GM12878 (cell line): ENCODE measurements around the gene IL3RA. TPM values are rescaled to one million over a fixed set of nuclear protein-coding genes. Genes with fewer than 3 reads are reported as not detected.

Experiments used
- ATAC-seq: fragments of 200-7000 bp; cut with Tn5 transposase; 3 replicates; pipeline ENCODE4 v1.9.1; 2020; ENCODE audit warnings: mild to moderate bottlenecking, moderate library complexity
- BruUV-seq: library from RNA; stranded (reverse); fragments of 400-500 nt; replicated peaks from 2 replicates; lab custom pipeline; 2021; lab: Mats Ljungman, UMichigan
- CTCF ChIA-PET: fragments of 300-600 bp; sonication (Branson Sonifier 250); formaldehyde crosslinking; extraction: SDS; loops from one replicate; lab custom pipeline; 2021; ENCODE audit warnings: inconsistent platforms; lab: Yijun Ruan, JAX
- POLR2A ChIA-PET: fragments of 350-600 bp; formaldehyde crosslinking; extraction: SDS; loops from one replicate; lab custom pipeline; 2021; ENCODE audit warnings: inconsistent platforms; lab: Charles Lee
- RAD21 ChIA-PET: fragments of 300-600 bp; sonication (Branson Sonifier 250); formaldehyde crosslinking; loops from one replicate; lab custom pipeline; 2023; ENCODE audit warnings: antibody characterized with exemption; ENCODE audit not compliant: unreplicated experiment; lab: Charles Lee
- SMC1A ChIA-PET: fragments of 300-600 bp; sonication (Branson Sonifier 250); formaldehyde crosslinking; loops from one replicate; lab custom pipeline; 2023; ENCODE audit not compliant: unreplicated experiment, uncharacterized antibody; lab: Charles Lee
- DNase-seq: peaks from one replicate; pipeline ENCODE4 v3.0.0-alpha.2; 2011; ENCODE audit warnings: low read depth, low spot score
- FAIRE-seq: peaks from 3 replicates; lab custom pipeline; 2011; peaks lifted over from hg19 to GRCh38; lab: Jason Lieb, UNC
- H2AFZ ChIP-seq: 2 replicates; pipeline ENCODE4 v1.6.0; 2011; ENCODE audit warnings: low read depth, low read length, control low read depth; ENCODE audit not compliant: control insufficient read depth
- H3K27ac ChIP-seq: 2 replicates; pipeline ENCODE4 v1.5.1; 2011; ENCODE audit warnings: control low read depth; ENCODE audit not compliant: control insufficient read depth, insufficient read depth
- H3K27me3 ChIP-seq, 2 experiments: replicated peaks in 1 of 2; 2 replicates each; pipeline versions ENCODE4 v1.6.0 to v1.6.1; 2011; ENCODE audit warnings: low read length in 1 of 2; ENCODE audit not compliant: control insufficient read depth in 2 of 2, insufficient read depth in 2 of 2
- H3K36me3 ChIP-seq, 2 experiments: 2 replicates each; pipeline ENCODE4 v1.5.1; 2011; ENCODE audit warnings: low read length in 1 of 2; ENCODE audit not compliant: control insufficient read depth in 2 of 2, insufficient read depth in 2 of 2
- H3K4me1 ChIP-seq: 2 replicates; pipeline ENCODE4 v1.6.1; 2011; ENCODE audit warnings: mild to moderate bottlenecking, low read length, moderate library complexity, mixed read lengths; ENCODE audit not compliant: control insufficient read depth, insufficient read depth
- H3K4me2 ChIP-seq: 2 replicates; pipeline ENCODE4 v1.6.0; 2011; ENCODE audit warnings: control low read depth; ENCODE audit not compliant: control insufficient read depth, insufficient read depth
- H3K4me3 ChIP-seq: fragments of 200-600 bp; sonication (generic); 2 replicates; pipeline ENCODE4 v1.5.1; 2016
- H3K79me2 ChIP-seq: 2 replicates; pipeline ENCODE4 v1.6.0; 2011; ENCODE audit warnings: low read length; ENCODE audit not compliant: control insufficient read depth, insufficient read depth
- H3K9ac ChIP-seq: 2 replicates; pipeline ENCODE4 v1.8.0; 2011; ENCODE audit warnings: low read length, control low read depth, mixed read lengths; ENCODE audit not compliant: control insufficient read depth, insufficient read depth
- H3K9me3 ChIP-seq: replicated peaks from 3 replicates; pipeline ENCODE4 v1.5.1; 2011; ENCODE audit warnings: mild to moderate bottlenecking, low read length; ENCODE audit not compliant: control insufficient read depth, insufficient read depth
- H4K20me1 ChIP-seq: 2 replicates; pipeline ENCODE4 v1.6.0; 2011; ENCODE audit not compliant: control insufficient read depth, insufficient read depth
- EZH2 ChIP-seq: IDR thresholded peaks from 2 replicates; pipeline ENCODE4 v1.6.1; 2012; ENCODE audit warnings: low read depth, mild to moderate bottlenecking, control low read depth, inconsistent platforms, low read length, borderline replicate concordance; ENCODE audit not compliant: control insufficient read depth
- GABPA ChIP-seq: IDR thresholded peaks from 2 replicates; pipeline ENCODE4 v1.6.1; 2014; ENCODE audit warnings: antibody characterized with exemption, low read depth, mild to moderate bottlenecking, inconsistent platforms
- LARP7 ChIP-seq: fragments of 450-650 bp; IDR thresholded peaks from 2 replicates; pipeline ENCODE4 v1.6.1; 2017; ENCODE audit warnings: mild to moderate bottlenecking
- NBN ChIP-seq: fragments of 450-650 bp; IDR thresholded peaks from 2 replicates; pipeline ENCODE4 v1.6.1; 2016
- NRF1 ChIP-seq: conservative IDR thresholded peaks from 2 replicates; pipeline ENCODE4 v1.6.1; 2011; ENCODE audit warnings: mild to moderate bottlenecking, low read depth, low read length, improper control_type of control experiment
- POLR2A ChIP-seq: IDR thresholded peaks from 2 replicates; pipeline ENCODE4 v1.6.1; 2011; ENCODE audit warnings: low read depth, mild to moderate bottlenecking, low read length
- POLR2AphosphoS5 ChIP-seq: IDR thresholded peaks from 2 replicates; pipeline ENCODE4 v1.6.1; 2011; ENCODE audit warnings: mild to moderate bottlenecking, low read length, inconsistent platforms
- YY1 ChIP-seq: IDR thresholded peaks from 2 replicates; pipeline ENCODE4 v1.6.1; 2011; ENCODE audit warnings: low read depth, mild to moderate bottlenecking, low read length
- ZSCAN29 ChIP-seq: fragments of 450-650 bp; IDR thresholded peaks from 2 replicates; pipeline ENCODE4 v1.6.1; 2017; ENCODE audit warnings: mild to moderate bottlenecking, moderate library complexity
- WGBS: methylation state at CpG from one replicate; pipeline ENCODE4 v1.1.6; 2016; ENCODE audit warnings: low lambda C conversion rate; ENCODE audit not compliant: insufficient replicate concordance, insufficient coverage; ENCODE audit errors: missing lambda C conversion rate; 5-methylcytosine and 5-hydroxymethylcytosine counted together
- in situ Hi-C: fragments of 300-500 bp; cut with MboI; formaldehyde crosslinking; loops from 9 replicates; pipeline ENCODE4 v1.14.3; 2018; ENCODE audit warnings: mixed read lengths
- intact Hi-C: fragments of 100-400 bp; cut with micrococcal nuclease; formaldehyde crosslinking; loops from one replicate; pipeline ENCODE4 v1.14.2; 2022; ENCODE audit not compliant: unreplicated experiment
- polyA plus RNA-seq, 11 experiments: library from polyadenylated mRNA; depleted of rRNA in 4 of 11; unstranded in 6 of 11; stranded (reverse) in 5 of 11; fragments of >200 nt; fragmentation: Nextera tagmentation in 4 of 11; fragmentation: Illumina TruSeq in 1 of 11; extraction: Ambion mirVana in 4 of 11; extraction: Trizol in 1 of 11; gene quantifications; 1 replicate in 1 of 11; 2 replicates in 10 of 11; pipeline versions ENCODE4 v1.2.1 to v1.2.3, GENCODE V29; 2011 to 2016; ENCODE audit warnings: inconsistent platforms in 2 of 11, missing spikeins in 2 of 11, low read depth in 1 of 11
- total RNA-seq, 4 experiments: library from RNA; depleted of rRNA in 3 of 4; stranded (reverse); fragments of >200 nt in 3 of 4; fragmentation: Illumina TruSeq in 1 of 4; extraction: Trizol in 1 of 4; gene quantifications; 2 replicates each; pipeline versions ENCODE4 v1.2.1 to v1.2.3, GENCODE V29; 2013 to 2021
- TF ChIP-seq, protein P1 (sequence below): fragments of 450-650 bp; IDR thresholded peaks from 2 replicates; pipeline ENCODE4 v1.6.1; 2018; ENCODE audit warnings: borderline replicate concordance, mild to moderate bottlenecking; ENCODE audit not compliant: partially characterized antibody
- TF ChIP-seq, protein P2 (sequence below): fragments of 450-650 bp; formaldehyde crosslinking; IDR thresholded peaks from 2 replicates; pipeline ENCODE4 v1.4.0; 2020; ENCODE audit warnings: mild to moderate bottlenecking, moderate library complexity
- TF ChIP-seq, protein P3 (sequence below): fragments of 450-650 bp; formaldehyde crosslinking; IDR thresholded peaks from 2 replicates; pipeline ENCODE4 v1.5.0; 2022; ENCODE audit warnings: mild to moderate bottlenecking, missing genetic modification characterization
- TF ChIP-seq, protein P4 (sequence below): fragments of 450-650 bp; IDR thresholded peaks from 2 replicates; pipeline ENCODE4 v1.6.1; 2017; ENCODE audit warnings: low read depth, mild to moderate bottlenecking, moderate library complexity

The IL3RA gene
- total and polyA plus RNA-seq, 10 of the 15 experiments (the other 5 are each of a cell fraction or from before 2014, with no cell fraction given): 2.1 to 31.1 (median 17.9) TPM

DNA sequence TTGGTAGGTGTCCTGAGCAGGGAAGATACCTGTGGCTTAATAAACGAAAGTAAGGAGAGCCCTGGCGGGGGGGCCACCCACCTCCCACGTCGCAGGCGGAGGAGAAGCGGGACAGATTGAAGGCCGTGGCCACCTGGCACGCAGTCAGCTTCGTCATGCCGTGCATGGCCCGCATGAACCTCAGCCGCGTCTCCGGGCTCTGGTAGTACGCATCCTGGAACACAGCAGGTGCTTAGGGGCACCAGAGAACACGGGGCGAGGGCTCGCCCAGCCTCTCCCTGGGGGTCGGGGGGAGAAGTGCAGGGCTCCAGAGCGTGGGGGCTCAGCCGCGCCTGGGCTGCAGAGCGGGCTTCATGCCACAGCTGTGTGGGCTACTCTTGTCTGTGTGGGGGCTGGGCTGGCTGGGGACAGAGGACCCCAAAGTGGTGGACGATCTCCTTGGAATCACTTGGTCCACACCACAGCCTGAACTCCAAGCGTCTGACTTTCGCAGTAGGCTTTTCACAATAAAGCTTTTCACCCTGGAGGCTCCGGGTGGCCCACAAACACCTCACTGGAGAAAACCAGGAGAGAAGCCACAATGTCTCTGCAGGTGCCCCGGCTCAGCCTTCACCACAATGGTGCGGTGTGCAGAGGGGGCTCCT lies 82.4 kb downstream of the IL3RA start:
- ATAC-seq (no peak), FAIRE-seq (no peak), DNase-seq (no peak)
- H3K27me3 ChIP-seq: no peaks in the 10 kb centered on the region
- H3K4me3 ChIP-seq: no peak overlapping the region
- H3K36me3 ChIP-seq: peaks cover 30 to 32% of the 10 kb centered on the region in 2 experiments
- intact Hi-C loops (no loop called here), in situ Hi-C loops (no loop called here)
- H3K4me1 ChIP-seq: no peaks in the 10 kb centered on the region
- BruUV-seq: no TSS peak
- H4K20me1 ChIP-seq: no peaks in the 10 kb centered on the region
- CTCF ChIA-PET: no interaction called here
- no peaks in the 10 kb centered on the region for H3K79me2 ChIP-seq
- peaks cover 23% of the 10 kb centered on the region for H3K9me3 ChIP-seq
- POLR2A ChIA-PET: no interaction called here
- SMC1A ChIA-PET: no interaction called here
- 96% methylated on average over 25 of the region's 29 CpGs for WGBS
- H3K27ac ChIP-seq: no peak overlapping the region
- H2AFZ ChIP-seq: no peak overlapping the region
- H3K4me2 ChIP-seq: no peak overlapping the region
- no peak overlapping the region for H3K9ac ChIP-seq
- RAD21 ChIA-PET: no interaction called here
- no peak for TF ChIP-seq ZSCAN29
- TF ChIP-seq NBN: no peak
- no peak for TF ChIP-seq LARP7
- TF ChIP-seq, protein P1, sequence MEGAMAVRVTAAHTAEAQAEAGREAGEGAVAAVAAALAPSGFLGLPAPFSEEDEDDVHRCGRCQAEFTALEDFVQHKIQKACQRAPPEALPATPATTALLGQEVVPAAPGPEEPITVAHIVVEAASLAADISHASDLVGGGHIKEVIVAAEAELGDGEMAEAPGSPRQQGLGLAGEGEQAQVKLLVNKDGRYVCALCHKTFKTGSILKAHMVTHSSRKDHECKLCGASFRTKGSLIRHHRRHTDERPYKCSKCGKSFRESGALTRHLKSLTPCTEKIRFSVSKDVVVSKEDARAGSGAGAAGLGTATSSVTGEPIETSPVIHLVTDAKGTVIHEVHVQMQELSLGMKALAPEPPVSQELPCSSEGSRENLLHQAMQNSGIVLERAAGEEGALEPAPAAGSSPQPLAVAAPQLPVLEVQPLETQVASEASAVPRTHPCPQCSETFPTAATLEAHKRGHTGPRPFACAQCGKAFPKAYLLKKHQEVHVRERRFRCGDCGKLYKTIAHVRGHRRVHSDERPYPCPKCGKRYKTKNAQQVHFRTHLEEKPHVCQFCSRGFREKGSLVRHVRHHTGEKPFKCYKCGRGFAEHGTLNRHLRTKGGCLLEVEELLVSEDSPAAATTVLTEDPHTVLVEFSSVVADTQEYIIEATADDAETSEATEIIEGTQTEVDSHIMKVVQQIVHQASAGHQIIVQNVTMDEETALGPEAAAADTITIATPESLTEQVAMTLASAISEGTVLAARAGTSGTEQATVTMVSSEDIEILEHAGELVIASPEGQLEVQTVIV: no peak
- no peak for TF ChIP-seq YY1
- no peak for TF ChIP-seq EZH2
- TF ChIP-seq, protein P2, sequence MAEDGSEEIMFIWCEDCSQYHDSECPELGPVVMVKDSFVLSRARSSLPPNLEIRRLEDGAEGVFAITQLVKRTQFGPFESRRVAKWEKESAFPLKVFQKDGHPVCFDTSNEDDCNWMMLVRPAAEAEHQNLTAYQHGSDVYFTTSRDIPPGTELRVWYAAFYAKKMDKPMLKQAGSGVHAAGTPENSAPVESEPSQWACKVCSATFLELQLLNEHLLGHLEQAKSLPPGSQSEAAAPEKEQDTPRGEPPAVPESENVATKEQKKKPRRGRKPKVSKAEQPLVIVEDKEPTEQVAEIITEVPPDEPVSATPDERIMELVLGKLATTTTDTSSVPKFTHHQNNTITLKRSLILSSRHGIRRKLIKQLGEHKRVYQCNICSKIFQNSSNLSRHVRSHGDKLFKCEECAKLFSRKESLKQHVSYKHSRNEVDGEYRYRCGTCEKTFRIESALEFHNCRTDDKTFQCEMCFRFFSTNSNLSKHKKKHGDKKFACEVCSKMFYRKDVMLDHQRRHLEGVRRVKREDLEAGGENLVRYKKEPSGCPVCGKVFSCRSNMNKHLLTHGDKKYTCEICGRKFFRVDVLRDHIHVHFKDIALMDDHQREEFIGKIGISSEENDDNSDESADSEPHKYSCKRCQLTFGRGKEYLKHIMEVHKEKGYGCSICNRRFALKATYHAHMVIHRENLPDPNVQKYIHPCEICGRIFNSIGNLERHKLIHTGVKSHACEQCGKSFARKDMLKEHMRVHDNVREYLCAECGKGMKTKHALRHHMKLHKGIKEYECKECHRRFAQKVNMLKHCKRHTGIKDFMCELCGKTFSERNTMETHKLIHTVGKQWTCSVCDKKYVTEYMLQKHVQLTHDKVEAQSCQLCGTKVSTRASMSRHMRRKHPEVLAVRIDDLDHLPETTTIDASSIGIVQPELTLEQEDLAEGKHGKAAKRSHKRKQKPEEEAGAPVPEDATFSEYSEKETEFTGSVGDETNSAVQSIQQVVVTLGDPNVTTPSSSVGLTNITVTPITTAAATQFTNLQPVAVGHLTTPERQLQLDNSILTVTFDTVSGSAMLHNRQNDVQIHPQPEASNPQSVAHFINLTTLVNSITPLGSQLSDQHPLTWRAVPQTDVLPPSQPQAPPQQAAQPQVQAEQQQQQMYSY (CRISPR knock-in tag): no peak
- TF ChIP-seq POLR2A: peak; percentile 52
- TF ChIP-seq, protein P3, sequence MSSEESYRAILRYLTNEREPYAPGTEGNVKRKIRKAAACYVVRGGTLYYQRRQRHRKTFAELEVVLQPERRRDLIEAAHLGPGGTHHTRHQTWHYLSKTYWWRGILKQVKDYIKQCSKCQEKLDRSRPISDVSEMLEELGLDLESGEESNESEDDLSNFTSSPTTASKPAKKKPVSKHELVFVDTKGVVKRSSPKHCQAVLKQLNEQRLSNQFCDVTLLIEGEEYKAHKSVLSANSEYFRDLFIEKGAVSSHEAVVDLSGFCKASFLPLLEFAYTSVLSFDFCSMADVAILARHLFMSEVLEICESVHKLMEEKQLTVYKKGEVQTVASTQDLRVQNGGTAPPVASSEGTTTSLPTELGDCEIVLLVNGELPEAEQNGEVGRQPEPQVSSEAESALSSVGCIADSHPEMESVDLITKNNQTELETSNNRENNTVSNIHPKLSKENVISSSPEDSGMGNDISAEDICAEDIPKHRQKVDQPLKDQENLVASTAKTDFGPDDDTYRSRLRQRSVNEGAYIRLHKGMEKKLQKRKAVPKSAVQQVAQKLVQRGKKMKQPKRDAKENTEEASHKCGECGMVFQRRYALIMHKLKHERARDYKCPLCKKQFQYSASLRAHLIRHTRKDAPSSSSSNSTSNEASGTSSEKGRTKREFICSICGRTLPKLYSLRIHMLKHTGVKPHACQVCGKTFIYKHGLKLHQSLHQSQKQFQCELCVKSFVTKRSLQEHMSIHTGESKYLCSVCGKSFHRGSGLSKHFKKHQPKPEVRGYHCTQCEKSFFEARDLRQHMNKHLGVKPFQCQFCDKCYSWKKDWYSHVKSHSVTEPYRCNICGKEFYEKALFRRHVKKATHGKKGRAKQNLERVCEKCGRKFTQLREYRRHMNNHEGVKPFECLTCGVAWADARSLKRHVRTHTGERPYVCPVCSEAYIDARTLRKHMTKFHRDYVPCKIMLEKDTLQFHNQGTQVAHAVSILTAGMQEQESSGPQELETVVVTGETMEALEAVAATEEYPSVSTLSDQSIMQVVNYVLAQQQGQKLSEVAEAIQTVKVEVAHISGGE (CRISPR knock-in tag): no peak
- TF ChIP-seq, protein P4, sequence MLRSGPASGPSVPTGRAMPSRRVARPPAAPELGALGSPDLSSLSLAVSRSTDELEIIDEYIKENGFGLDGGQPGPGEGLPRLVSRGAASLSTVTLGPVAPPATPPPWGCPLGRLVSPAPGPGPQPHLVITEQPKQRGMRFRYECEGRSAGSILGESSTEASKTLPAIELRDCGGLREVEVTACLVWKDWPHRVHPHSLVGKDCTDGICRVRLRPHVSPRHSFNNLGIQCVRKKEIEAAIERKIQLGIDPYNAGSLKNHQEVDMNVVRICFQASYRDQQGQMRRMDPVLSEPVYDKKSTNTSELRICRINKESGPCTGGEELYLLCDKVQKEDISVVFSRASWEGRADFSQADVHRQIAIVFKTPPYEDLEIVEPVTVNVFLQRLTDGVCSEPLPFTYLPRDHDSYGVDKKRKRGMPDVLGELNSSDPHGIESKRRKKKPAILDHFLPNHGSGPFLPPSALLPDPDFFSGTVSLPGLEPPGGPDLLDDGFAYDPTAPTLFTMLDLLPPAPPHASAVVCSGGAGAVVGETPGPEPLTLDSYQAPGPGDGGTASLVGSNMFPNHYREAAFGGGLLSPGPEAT: no peak
- no peak for TF ChIP-seq NRF1
- 0 out of 2 replicates have a peak, but pooled peaks have one; percentile 32 for TF ChIP-seq POLR2AphosphoS5
- no peak for TF ChIP-seq GABPA
